Stimulated activated CD8-positive, alpha-beta memory T cell treated with anti-CD3 and anti-CD28 coated beads, Interleukin-12 subunit alpha, Interleukin-12 subunit beta, amount 100 ng/mL, for 1 hour (primary cell): Measurements from ENCODE around the gene DES.
"Not testable (repeated sequence)": the region's sequence is repeated elsewhere in the genome, so short reads cannot be mapped to it uniquely, and the experiment has no call there.

Experiments used
- DNase-seq: peaks from one replicate; pipeline ENCODE4 v3.0.0-alpha.2; 2020; ENCODE audit warnings: low read depth

Gene DES

GRCh38 chr2:219399716-219400478 is 18.3 kb upstream of the DES start:
- no peak for DNase-seq

DNA sequence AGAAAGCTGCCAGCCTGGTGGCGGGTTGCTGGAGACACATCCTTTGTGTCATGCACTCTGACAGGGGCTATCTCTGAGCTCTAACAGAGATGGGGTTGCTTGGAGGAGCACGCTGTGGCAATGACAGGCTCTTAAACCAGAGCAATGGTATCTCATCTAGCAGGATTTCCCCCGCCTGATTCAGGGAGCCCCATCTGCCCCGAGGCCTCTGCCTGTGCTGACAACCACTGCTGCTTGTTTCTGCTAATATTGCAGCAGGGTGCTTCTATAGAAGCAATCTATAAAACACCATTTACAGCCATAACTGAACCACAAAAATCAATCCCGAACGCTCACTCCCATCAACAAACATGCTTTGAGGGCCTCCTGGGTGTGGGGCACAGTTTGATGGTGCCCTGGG is 17.6 kb upstream of the DES start:
- DNase-seq, result no peak

DNA sequence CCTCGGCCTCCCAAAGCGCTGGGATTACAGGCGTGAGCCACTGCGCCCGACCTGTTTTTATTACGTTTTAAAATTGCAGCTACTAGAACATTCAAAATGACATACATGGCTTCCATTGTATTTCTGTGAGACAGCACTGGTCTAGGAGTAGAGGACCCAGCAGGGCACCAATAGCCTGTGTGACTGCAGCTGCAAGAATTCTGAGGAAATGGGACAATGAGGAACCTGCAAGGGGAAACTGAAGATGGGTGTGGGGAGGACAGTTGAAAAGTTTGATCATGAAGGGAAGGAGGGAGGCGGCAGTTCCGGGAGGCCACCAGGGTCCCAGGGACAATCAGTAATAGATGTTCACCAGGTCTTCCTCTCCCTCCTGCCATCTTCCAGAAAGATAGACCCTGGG is 16.6 kb upstream of the DES start:
- DNase-seq, result no peak

GRCh38 chr2:219402665-219403515 is 15.3 kb upstream of the DES start:
- DNase-seq, result peak; percentile 44

GRCh38 chr2:219403861-219404260 is 14.3 kb upstream of the DES start:
- no peak for DNase-seq

DNA sequence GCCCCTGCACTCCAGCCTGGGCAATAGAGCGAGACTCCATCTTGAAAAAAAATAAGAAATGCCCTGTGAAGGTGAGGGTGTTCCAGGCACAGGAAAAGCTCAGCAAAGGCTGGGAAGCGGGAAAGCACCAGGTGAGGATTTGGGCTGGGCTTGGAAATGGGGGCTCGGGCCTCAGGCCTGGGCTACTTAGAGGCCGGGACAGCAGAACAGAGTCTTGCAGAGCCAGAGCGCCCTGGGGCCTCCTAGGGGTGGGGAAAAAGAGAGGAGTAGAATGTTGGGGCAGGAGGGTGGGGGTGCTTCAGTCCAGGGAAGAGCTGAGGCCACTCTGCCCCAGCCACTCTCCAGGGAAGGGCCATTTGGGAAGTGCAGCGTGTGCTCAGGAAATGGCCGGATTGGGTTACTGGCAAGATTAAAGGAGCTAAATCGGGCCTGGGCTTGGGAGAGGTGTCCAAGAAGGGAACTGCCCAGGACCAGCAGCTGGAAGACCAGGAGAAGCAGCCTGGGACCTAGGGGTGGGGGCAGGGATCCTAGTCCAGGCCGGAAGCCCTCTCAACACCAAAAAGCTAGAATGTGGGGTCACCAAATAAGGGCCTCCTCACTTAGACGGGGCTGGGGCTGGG is 13.8 kb upstream of the DES start:
- no peak for DNase-seq

GRCh38 chr2:219404954-219405353 is 13.2 kb upstream of the DES start:
- DNase-seq, result no peak

- DNase-seq, result no peak
These were observed 12.7 kb upstream of the DES start for GRCh38 chr2:219405451-219405850.

- DNase-seq, result no peak
These were observed 12.0 kb upstream of the DES start for GRCh38 chr2:219405958-219406860.

GRCh38 chr2:219406861-219407230 is 11.3 kb upstream of the DES start:
- DNase-seq, result no peak

DNA sequence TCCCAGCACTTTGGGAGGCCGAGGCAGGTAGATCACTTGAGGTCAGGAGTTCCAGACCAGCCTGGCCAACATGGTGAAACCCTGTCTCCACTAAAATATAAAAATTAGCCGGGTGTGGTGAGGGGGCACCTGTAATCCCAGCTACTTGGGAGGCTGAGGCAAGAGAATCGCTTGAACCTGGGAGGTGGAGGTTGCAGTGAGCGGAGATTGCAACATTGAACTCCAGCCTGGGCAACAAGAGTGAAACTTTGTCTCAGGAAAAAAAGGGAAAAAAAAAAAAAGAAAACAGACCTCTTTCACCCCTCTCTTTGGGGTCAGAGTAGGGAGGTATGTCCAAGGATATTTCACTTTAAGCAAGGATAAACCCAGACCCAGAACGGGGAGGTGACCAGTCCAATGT is 10.8 kb upstream of the DES start:
- DNase-seq, result not testable (repeated sequence)

DNA sequence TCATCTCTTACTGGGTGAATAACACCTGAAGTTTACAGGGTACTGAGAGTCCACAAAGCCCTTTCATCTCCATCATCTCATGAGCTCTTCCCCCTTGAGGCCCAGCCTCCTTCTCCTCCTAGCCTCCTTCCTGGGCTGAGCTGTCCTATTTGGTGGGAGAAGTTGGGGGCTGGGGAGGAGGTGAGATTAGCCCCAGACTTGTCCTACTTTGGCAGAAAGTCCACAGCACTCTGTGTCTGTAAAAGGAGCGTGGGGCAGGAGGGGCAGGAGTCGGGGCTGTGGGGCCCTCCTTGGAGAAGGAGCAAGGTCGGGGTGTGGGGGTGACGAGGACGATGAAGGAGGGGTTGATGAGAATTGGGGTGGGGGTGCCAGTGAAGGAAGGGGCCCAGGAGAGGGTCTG is 10.0 kb upstream of the DES start:
- no peak for DNase-seq

GRCh38 chr2:219408631-219409030 is 9.5 kb upstream of the DES start:
- DNase-seq, result no peak

DNA sequence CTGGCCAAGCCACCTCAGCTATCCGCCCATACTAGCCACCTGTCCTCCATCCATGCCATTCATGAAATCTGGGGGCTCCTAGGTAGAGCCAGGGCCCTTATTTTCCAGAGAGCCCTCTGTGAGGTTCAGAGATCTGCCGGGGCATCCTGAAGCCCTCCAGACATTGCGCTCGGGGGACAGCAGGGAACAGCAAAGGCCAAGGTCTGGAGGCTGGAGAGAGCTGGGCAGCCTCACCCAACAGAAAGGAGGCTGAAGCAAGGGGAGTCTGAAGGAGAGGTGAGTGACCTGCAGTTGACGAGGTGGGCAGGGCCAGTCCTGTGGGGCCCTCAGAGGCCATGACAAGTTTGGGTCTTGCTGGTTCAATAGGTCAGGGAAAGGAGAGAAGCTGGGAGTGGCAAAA is 8.6 kb upstream of the DES start:
- no peak for DNase-seq

- DNase-seq, result no peak
These were observed 7.8 kb upstream of the DES start for GRCh38 chr2:219410390-219410789.

- DNase-seq, result no peak
These were observed 3.3 kb upstream of the DES start for GRCh38 chr2:219414857-219415256.

- DNase-seq, result no peak
These were observed 2.5 kb upstream of the DES start for GRCh38 chr2:219415580-219416234.

GRCh38 chr2:219416235-219416602 is 2.0 kb upstream of the DES start:
- DNase-seq, result no peak

- no peak for DNase-seq
These were observed 1.2 kb upstream of the DES start for GRCh38 chr2:219416938-219417337.

GRCh38 chr2:219417374-219417773 is 803 bp upstream of the DES start:
- no peak for DNase-seq

GRCh38 chr2:219419012-219419324 is 791 bp downstream of the DES start:
- no peak for DNase-seq
